Gastroesophageal sphincter (tissue), 4 donors: ENCODE data around the gene UBE2G2. TPM values are rescaled to one million over a fixed set of nuclear protein-coding genes. Genes with fewer than 3 reads are reported as not detected.

Experiments used
- ATAC-seq: fragments of 150-250 bp; one replicate; pipeline ENCODE4 v1.9.1; 2016; ENCODE audit warnings: mild to moderate bottlenecking, moderate library complexity
- H3K27ac ChIP-seq, 4 donors: fragments of 200-600 bp; sonication (generic) in 3 of 4; 1 replicate in 3 of 4; 2 replicates in 1 of 4; pipeline ENCODE4 v1.5.1; 2016 to 2019
- H3K27me3 ChIP-seq: fragments of 200-600 bp; sonication (generic); one replicate; pipeline ENCODE4 v1.5.1; 2019
- H3K36me3 ChIP-seq, 2 donors: fragments of 200-600 bp; sonication (generic); one replicate each; pipeline ENCODE4 v1.5.1; 2019; ENCODE audit warnings: control low read depth in 1 of 2
- H3K4me1 ChIP-seq, 3 donors: fragments of 200-600 bp; sonication (generic); 1 replicate in 2 of 3; 2 replicates in 1 of 3; pipeline ENCODE4 v1.5.1; 2016 to 2019; ENCODE audit warnings: control low read depth in 2 of 3
- H3K4me3 ChIP-seq, 2 donors: fragments of 200-600 bp; sonication (generic); one replicate each; pipeline ENCODE4 v1.5.1; 2019; ENCODE audit warnings: mild to moderate bottlenecking in 1 of 2, moderate library complexity in 1 of 2
- H3K9me3 ChIP-seq, 3 donors: fragments of 200-600 bp; sonication (generic); one replicate each; pipeline ENCODE4 v1.5.1; 2017 to 2019; ENCODE audit warnings: control low read depth in 2 of 3
- CTCF ChIP-seq, 4 experiments: fragments of 200-600 bp in 2 of 4; fragments of 450-650 bp in 2 of 4; sonication (generic) in 1 of 4; IDR thresholded peaks; one replicate each; pipeline ENCODE4 v1.5.1; 2017 to 2019; ENCODE audit warnings: antibody characterized with exemption in 4 of 4, mild to moderate bottlenecking in 2 of 4, moderate library complexity in 2 of 4
- EP300 ChIP-seq: sonication (generic); formaldehyde crosslinking; IDR thresholded peaks from one replicate; pipeline ENCODE4 v1.6.1; 2017; ENCODE audit warnings: antibody characterized with exemption, mild to moderate bottlenecking
- POLR2A ChIP-seq, 2 donors: fragments of 450-650 bp; IDR thresholded peaks; one replicate each; pipeline ENCODE4 v1.6.1; 2017; ENCODE audit warnings: antibody characterized with exemption in 2 of 2, mild to moderate bottlenecking in 2 of 2, moderate library complexity in 1 of 2
- POLR2AphosphoS5 ChIP-seq: sonication (generic); formaldehyde crosslinking; IDR thresholded peaks from one replicate; pipeline ENCODE4 v1.6.1; 2017; ENCODE audit warnings: antibody characterized with exemption
- WGBS, 2 donors: methylation state at CpG; one replicate each; pipeline ENCODE4 v1.1.5; 2018; ENCODE audit warnings: low coverage in 1 of 2; 5-methylcytosine and 5-hydroxymethylcytosine counted together
- total RNA-seq, 4 donors: library from RNA; depleted of rRNA; stranded (reverse); fragments of >200 nt; gene quantifications; one replicate each; pipeline ENCODE4 v1.1.0, GENCODE V29; 2016

The UBE2G2 gene
- total RNA-seq, result 10 to 100 TPM; 48.3 to 93.4 (median 83.9) TPM

DNA sequence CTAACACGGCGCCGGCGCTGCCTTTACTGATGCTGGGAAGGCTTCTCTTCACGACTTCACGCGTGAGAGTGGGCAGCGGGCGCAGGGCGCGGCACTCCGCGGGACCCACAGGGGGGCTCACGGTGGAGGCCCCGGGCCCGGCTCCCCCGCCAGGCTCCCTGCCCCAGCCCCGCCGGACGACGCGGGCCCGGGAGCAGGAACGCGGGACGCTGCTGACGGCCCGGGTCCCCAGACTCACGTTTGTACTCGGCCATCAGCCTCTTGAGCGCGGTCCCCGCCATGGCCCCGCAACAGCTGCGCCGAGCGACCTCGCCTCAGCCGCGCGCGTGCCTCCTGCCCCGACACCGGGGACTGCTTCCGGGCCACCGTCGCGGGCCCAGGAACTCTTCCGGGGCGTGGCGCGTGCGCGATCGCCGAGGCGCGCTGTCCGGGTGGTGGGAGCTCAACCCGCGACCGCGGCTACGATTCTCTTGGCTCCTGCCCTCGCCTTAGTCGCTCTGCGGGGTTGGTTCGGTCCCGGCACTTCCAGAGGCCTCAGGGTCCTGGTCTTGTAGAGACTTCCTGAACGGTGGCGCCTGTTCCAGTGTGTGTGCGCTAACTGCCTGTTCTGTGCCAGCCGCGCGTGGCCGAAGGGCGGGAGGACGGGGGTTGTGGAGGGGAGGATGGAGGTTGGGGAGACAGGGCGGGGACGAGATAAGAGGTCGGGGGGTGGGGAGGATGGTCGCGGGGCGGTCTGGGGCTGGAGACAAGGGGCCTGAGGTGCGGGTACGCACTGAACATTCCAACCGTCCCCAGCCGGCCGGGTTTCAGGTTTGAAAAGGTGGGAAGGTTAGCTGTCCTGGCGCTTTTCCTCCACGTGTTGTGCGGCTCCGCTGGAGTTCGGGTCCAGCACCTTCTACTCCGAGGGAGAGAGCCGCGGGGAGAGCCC lies at the start of gene UBE2G2:
Gene UBE2G2, minus strand, starts transcription at position 353 of the 928 bp plus-strand sequence. Its CDS starts 72 bp downstream, at position 281.
- Histone ChIP-seq H3K27me3 (no peaks in the 10 kb centered on the region), H3K9me3 (no peaks in the 10 kb centered on the region), H3K27ac (peak within 1 kb of the TSS; percentile 49 to 85 (median 82)), H3K4me1 (peaks cover 4 to 40% (median 21%) of the 10 kb centered on the region in 3 donors), H3K36me3 (peaks cover 0 to 34% of the 10 kb centered on the region in 2 donors), H3K4me3 (peak within 1 kb of the TSS; percentile 96 to 98)
- 0 to 1% methylated on average over 4 to 11 of the region's 97 CpGs for WGBS, 2 donors
- ATAC-seq, result peak; percentile 95
- TF ChIP-seq CTCF (IDR thresholded peaks at IDR 0.05) (no peak), POLR2AphosphoS5 (peak; percentile 86), POLR2A (IDR thresholded peaks at IDR 0.05) (peak; percentile 72 to 74)

DNA sequence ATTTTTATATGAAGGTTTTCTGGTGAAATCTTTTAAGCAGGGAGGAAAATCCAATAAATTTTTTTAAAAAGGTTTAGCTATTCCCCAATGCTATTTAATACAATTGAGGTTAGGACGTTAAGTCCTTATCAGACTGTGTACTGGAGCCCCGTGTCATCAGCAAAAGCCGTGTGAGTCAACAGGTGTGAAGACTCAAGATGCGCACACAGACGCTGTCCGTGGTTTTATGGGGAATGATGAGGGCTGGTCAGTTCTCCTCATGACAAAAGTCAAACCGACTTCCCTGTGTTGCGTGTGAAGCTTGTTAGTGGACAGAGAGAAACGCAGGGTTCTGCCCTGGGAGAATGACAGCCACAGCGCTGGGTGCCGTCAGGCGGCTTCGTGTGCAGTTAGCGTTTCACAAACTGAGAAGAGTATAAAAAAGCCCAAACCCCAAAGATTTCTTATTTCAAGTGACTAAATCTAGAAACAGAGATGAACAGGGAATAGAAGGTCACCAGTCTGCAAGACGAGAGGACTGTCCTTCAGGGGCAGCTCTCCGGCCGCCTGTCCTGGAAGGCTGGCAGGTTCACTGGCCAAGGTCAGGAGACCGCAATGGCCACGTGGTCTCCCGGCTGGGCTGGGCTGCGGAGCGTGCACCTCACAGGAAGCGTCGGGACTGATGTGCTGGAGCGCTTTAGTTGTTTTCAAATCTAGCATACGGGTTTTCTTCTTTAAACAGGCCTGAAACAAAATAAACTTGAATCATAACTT lies 49.5 kb upstream of the UBE2G2 start:
- ATAC-seq, result no peak
- H3K4me1 ChIP-seq, result peaks cover 0 to 18% (median 7%) of the 10 kb centered on the region in 3 donors
- TF ChIP-seq POLR2AphosphoS5 (no peak), CTCF (IDR thresholded peaks at IDR 0.05) (no peak), POLR2A (IDR thresholded peaks at IDR 0.05) (no peak), EP300 (no peak)
- no peaks in the 10 kb centered on the region for H3K27me3 ChIP-seq
- no peak overlapping the region for H3K27ac ChIP-seq
- H3K4me3 ChIP-seq, result no peak overlapping the region
- no peaks in the 10 kb centered on the region for H3K9me3 ChIP-seq
- 77 to 83% methylated on average over 11 to 26 of the region's 26 CpGs for WGBS, 2 donors
- H3K36me3 ChIP-seq, result peaks cover 0 to 82% of the 10 kb centered on the region in 2 donors

DNA sequence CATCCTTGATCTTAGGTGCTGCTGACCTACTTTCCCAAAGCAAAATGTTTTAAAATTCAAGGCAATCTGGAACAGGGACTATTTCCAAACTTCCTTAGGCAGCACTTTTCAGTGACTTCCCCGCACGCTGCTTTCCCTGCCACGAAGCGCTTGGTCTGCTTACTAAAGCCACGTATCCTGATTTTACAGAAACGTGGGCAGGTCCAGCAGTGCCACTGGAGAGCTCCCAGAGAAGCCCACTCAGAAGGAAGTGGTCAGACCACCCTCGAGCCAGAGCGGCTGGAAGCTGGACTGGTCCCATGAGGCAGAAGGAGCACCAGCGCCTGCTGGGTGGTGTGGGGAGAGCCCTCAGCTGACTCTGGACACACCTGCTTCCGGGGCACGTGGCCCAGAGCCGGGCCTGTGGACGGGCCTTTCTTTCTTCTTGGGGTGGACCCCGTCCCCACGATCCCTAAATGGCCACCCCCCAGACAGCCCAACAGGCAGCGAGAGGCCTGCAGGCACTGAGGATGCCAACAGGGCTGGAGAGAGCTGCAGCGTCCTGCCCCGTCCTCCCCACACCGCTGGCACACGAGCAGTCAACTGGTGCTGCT lies 48.7 kb upstream of the UBE2G2 start:
- TF ChIP-seq POLR2AphosphoS5 (no peak), CTCF (IDR thresholded peaks at IDR 0.05) (no peak), EP300 (no peak), POLR2A (IDR thresholded peaks at IDR 0.05) (no peak)
- H3K4me1 ChIP-seq, result peaks cover 0 to 19% (median 15%) of the 10 kb centered on the region in 3 donors
- peaks cover 3% of the 10 kb centered on the region for H3K27me3 ChIP-seq
- no peak overlapping the region for H3K27ac ChIP-seq
- peaks cover 0 to 74% of the 10 kb centered on the region in 2 donors for H3K36me3 ChIP-seq
- WGBS, 2 donors, result 75 to 79% methylated on average over 4 to 6 of the region's 20 CpGs
- no peak overlapping the region for H3K4me3 ChIP-seq
- no peak for ATAC-seq
- H3K9me3 ChIP-seq, result no peaks in the 10 kb centered on the region

GRCh38 chr21:44849616-44850130 lies 48.1 kb upstream of the UBE2G2 start:
- peaks cover 0 to 68% of the 10 kb centered on the region in 2 donors for H3K36me3 ChIP-seq
- TF ChIP-seq EP300, result no peak
- no peak for TF ChIP-seq CTCF (IDR thresholded peaks at IDR 0.05)
- no peak for TF ChIP-seq POLR2A (IDR thresholded peaks at IDR 0.05)
- TF ChIP-seq POLR2AphosphoS5, result no peak
- peaks cover 0 to 21% (median 15%) of the 10 kb centered on the region in 3 donors for H3K4me1 ChIP-seq
- H3K9me3 ChIP-seq, result no peaks in the 10 kb centered on the region
- no peak overlapping the region for H3K4me3 ChIP-seq
- peaks cover 6% of the 10 kb centered on the region for H3K27me3 ChIP-seq
- H3K27ac ChIP-seq, result no peak overlapping the region
- ATAC-seq, result no peak
- 72 to 87% methylated on average over 10 to 12 of the region's 12 CpGs for WGBS, 2 donors
